GM21515 (cell line): ENCODE measurements around the gene RRP8.

Source experiments
- ATAC-seq: cut with Tn5 transposase; IDR thresholded peaks from one replicate; pipeline ENCODE4 v1.9.1; 2021; ENCODE audit not compliant: unreplicated experiment

RRP8 gene

DNA sequence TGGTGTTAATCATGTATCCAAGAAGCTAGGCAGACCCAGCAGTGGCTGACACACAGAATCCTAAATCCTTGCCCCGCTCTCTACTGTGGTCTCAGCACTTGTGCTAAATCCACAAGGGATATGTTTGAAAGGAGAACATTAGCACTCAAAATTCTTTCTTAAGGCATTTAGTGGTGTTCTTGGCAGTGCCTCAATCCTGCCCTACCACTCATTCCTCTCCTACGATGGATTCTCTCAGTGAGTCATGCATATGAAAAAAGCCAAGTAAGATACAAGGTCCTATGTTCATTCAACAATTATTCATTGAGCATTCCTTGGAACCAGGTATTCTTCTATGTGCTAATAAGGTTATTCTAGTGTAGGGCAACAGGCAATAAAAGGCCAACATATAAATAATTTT lies 31.2 kb downstream of the RRP8 start:
- ATAC-seq, result no peak

DNA sequence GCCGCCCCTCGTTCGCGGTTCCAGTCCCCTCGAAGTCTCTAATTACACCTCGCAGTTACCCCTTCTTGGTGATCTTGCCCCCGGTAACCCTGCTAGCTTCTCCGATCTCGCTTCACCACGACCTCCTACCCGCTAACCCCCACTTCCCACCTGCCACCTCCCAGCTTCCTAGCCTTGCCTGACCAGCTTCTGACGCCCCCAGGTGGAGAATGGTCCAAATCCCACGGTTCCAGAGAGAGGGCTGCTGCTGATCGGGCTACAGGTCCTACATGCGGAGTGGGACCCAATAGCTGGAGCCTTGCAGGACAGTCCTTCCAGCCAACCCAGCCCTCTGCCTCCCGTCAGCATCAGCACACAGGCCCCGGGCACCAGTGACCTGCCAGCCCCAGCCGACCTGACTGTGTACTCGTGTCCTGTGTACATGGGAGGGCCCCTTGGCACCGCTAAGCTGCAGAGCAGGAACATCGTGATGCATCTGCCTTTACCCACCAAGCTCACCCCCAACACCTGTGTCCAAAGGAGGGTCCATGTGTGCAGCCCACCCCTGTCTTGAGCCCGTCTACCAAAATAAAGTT lies 31.9 kb downstream of the RRP8 start:
- no peak for ATAC-seq

DNA sequence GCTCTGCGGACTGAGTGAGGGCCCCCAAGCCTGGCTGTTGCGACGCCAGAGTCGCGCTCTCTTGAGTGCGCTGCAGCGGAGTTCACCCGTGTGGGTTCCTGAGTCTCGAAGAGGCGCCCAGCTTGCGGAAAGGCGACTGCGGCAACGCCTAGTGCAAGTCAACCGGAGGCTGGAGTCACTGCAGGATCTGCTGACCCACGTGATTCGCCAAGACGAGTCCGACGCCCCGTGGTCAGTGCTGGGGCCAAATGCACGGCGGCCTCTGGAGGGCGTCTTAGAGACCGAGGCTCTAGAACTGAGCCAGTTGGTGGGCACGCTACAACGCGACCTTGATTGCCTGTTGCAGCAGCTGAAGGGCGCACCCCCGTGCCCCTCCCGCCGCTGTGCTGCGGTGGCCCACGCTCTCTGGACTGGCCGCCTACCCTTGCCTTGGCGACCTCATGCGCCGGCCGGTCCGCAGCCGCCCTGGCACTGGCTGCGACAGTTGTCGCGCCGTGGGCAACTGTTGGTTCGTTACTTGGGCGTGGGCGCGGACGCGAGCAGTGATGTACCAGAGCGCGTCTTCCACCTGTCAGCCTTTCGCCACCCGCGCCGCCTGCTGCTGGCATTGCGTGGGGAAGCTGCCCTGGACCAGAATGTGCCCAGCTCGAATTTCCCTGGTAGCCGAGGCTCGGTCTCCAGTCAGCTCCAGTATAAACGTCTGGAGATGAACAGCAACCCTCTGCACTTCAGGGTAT lies 32.6 kb downstream of the RRP8 start:
- no peak for ATAC-seq

DNA sequence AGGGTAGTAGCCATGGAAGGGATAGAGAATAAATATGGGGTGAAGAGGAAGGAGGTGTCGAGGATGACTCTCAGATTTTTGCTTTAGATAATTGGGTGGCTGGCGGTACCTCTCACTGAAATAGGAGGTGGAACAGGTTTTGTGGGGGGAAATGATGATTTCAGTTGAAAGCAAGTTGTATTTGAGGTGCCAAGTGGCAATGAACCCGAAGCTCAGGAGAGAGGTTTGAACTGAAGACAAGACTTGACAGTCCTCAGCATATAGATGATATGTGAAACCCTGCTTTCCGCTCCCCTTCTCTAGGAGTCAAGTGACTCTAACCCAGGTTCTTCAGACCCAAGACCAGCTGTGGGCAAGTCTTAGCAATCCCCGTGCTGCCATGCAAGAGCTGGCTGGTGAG lies 33.7 kb downstream of the RRP8 start:
- ATAC-seq, result no peak

DNA sequence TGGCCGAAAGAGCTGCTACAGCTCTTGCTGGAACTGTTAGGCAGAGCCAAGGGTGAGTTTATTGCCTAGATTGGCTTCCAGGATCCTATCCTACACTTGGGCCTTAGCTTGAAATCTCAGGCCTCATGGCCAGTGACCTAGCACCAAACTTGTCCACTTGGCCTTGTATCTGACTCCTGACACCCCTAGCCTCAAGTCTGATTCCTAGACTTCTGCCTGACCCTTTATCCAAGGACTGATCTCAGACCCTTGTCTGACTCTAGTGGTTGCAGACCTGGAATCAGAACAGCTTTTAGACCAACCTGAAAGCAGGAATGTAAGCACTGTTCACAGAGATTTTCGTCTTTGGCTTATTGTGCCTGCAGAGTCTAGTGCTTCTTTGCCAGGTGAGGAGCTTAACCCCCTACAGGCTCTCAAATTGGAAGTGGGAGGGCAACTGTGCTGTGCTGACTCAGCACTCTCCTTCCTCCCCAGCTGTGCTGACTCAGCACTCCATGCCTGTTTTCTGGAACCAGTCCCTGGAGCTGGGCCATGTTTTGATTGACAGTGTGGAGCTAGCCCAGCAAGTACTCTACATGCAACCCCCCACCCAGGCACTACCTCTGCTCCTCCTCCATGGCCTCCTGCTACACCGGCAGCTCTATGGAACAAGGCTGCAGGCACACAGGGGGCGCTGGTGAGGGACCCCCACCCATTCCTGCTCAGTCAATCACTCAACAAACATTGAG lies 35.1 kb downstream of the RRP8 start:
- no peak for ATAC-seq

DNA sequence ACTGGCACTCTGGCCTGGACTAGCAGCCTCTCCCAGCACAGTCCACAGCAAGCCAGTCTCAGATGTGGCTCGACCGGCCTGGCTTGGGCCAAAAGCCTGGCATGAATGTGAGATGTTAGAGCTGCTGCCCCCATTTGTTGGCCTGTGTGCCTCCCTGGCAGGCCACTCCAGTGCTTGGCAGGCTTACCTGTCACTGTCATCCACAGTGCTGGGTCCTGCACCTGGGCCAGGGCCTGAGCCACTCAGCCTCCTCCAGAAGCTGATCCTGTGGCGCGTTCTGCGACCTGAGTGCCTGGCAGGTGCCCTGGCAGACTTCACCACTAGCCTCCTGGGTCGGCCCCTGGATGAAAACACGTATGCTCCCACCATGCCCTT lies 36.1 kb downstream of the RRP8 start:
- ATAC-seq, result no peak

DNA sequence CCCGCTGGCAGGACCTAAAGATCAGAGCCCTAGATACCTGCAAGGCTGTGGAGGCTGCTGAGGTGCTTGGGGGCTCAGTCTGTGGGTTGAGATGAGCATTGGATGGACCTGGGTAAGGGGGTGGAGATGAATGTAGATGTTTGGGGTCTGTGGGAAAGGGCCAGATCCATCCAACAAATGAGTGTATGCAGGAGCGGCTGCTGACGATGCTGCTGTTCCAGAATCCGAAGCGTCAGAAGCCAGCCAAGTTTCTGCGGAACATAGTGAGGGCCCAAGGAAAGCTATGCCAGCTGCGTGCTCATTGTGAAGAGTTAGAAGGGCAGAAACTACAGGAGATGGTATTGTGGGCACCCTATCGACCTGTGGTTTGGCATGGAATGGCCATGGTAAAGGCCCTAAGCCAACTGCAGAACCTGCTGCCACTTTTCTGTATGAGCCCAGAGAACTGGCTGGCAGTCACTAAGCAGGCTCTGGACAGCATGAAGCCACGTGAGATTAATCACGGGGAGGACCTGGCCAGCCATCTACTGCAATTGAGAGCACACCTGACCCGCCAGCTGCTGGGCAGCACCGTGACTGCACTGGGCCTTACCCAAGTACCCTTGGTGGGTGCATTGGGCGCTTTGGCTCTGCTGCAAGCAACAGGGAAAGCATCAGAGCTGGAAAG lies 36.6 kb downstream of the RRP8 start:
- ATAC-seq, result no peak

DNA sequence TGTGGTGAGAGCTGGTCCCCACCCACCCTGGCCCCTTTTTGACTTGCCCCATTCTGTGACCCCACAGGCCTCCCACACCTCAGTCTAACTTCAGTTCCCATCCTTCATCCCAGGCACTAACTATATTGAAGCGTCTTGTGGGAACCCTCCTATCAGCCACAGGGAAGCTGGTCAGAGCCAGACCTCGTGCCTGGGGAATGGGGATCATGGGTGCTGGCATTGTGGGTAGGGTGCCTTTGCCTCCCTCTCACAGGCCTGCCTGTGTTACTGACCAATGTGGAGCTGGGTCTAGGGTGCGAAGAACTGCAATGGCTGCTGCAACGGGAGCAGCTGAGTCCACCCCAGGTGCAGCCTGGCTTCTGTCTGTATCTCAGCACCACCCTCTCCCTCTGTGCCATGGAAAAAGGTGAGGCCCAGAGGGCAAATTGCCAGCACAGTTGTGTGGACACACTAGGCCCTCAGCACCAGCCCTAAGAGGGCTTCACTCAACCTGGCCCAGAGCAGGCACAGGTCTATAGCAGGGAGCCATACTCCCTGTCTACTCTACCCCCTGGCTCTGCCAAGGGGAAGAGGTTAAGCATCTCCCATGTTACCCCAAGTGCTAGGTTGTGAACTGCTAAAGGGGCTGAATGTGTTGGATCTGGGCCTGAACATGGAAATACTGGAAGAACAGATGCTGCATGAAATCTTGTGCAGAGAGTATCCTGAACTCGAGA lies 37.3 kb downstream of the RRP8 start:
- ATAC-seq, result no peak

DNA sequence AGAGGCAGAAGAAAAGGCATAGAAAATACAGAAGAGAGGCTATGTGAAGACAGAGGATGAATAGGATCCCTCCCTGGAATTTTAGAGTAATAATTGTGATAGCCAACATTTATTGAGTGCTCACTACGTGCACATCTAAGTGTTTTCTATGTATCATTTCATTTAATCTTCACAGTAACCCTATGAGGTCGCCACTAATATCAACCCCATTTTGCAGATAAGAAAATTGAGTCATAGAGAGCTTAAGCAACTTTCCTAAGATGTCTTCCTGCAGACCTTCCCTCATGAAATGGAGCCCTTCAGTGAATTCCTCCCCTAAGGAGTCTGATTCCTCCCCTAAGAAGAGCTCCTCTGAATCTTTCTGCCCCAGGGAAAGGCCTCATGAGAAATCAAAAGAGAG lies 38.1 kb downstream of the RRP8 start:
- ATAC-seq, result no peak

DNA sequence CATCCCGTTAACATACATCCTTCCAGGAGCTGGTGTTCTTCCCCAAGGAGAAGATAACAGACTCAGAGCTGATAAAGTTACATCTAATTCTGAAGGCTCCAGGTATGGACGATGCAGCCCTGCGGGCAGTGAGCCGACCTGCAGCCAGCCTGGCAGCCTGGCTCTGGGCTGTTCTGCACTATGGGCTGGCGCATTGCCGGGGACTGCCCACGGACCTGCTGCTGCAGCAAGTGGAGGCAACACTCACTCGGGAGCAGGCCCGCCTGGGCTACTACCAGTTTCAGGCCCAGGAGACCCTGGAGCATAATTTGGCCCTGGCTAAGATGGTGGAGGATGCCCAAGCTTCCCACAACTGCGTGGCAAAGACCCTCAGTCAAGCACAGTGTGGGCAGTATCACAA lies 39.7 kb downstream of the RRP8 start:
- no peak for ATAC-seq

DNA sequence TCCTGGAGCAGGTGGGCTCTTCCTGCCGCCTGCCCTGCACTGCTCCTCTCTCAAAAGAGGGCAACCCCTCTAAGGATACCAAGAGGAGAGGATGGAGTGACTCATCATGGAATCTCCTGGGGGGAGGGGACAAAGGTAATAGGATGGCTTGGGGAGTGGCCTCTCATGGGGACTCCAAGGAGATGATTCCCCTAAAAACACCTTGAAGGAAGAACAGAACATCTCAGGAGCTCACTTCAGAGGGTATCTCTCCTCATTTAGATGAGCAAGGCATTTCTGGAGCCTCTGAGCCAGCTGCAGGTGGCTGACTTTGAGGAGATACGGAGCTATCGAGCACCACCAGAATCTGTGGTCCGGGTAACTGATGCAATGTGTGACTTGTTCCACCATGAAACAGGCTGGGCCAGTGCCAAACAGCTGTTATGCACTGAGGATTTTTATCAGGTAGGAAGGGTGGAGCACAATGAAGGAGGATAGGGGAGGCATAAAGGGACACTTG lies 40.2 kb downstream of the RRP8 start:
- ATAC-seq, result no peak

DNA sequence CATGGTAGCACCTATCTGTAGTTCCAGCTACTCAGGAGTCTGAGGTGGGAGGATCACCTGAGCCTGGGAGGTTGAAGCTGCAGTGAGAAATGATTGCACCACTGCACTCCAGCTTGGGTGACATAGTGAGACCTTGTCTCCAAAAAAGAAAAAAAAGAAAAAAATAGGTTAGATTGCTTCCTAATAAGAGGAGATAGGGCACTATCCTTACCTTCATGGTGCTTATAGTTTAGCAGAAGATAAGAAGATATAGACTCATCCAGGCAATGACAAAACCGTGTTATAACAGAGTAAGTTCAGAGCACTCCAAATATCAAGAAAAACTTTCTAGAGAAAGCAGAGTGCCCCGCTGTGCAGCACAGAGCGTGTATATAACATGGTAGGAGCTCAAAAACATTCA lies 42.1 kb downstream of the RRP8 start:
- no peak for ATAC-seq

DNA sequence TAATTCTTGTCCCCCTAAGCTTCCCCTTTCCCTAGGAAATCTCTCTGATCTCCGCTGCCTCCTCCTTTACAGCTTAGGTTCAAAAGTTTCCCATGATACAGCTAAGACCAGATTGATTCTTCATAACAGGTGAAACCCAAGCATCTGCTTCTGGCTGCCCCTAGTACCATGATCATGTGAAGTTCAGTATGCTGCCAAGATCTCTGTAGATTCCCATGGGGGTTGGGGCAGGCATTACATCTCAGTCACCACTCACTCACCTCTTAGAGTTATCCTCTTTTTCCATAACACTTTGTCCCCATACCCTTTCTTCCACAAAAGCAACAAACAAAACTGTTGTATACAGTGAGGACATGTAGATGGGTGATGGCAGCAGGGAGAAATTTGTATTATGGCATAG lies 44.0 kb downstream of the RRP8 start:
- no peak for ATAC-seq

DNA sequence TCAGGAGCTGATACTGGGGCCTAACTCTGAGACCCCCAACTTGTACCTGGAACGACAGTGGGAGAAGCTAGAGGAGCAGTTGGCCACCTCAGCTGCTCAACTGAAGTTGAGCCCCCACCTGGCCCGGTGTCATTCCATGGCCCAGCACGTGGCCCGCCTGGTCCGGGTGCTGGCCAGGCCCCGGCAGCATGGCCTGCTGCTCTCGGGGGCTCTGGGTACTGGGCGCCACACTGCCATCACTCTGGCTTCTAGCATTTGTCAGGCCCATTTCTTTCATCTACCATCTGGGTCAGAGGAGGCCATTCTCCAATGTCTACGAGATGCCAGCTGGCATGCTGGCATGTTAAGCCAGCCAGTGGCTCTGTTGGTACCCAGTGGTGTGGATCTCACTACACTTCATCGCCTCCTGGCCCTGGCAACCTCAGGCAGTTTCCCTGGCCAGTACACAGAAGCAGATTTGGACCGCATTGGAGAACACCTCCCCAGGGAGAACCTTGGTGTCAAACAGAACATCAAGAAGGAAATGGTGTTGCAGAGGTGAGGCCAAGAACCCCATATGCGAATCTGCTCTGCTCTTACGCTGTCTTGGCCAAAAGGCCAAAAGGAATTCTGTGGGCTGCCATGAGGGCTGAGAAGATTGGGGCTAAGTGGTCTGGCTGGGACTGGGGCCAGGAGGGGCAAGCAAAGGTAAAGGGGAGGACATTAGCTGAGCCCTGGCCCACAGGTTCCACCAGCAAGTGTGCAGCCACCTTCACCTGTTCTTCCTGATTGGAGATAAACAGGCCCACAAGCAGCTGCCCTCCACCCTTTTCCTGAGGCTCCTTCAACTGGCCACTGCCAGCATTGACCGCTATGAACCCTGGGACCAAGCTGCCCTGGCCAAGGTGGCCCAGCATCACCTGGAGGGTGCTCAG lies 45.4 kb downstream of the RRP8 start:
- ATAC-seq, result no peak

DNA sequence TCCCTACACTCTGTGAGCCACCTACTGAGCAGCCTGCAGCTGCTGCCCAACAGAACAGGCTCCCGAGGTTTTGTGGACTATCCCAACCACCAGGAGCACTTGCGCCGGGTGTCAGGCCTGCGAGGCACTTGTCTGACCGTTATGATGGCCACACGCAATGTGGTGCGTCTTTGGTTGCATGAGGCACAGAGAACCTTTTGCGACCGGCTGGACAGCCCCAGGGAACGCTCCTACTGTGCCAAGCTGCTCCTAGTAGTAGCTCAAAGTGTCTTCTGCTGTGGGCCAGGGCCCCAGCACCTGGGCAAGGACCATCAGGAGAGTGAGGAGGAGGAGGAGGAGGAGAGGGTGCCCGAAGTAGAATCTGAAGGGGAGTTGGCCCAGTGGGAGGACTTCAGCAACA lies 46.4 kb downstream of the RRP8 start:
- no peak for ATAC-seq

DNA sequence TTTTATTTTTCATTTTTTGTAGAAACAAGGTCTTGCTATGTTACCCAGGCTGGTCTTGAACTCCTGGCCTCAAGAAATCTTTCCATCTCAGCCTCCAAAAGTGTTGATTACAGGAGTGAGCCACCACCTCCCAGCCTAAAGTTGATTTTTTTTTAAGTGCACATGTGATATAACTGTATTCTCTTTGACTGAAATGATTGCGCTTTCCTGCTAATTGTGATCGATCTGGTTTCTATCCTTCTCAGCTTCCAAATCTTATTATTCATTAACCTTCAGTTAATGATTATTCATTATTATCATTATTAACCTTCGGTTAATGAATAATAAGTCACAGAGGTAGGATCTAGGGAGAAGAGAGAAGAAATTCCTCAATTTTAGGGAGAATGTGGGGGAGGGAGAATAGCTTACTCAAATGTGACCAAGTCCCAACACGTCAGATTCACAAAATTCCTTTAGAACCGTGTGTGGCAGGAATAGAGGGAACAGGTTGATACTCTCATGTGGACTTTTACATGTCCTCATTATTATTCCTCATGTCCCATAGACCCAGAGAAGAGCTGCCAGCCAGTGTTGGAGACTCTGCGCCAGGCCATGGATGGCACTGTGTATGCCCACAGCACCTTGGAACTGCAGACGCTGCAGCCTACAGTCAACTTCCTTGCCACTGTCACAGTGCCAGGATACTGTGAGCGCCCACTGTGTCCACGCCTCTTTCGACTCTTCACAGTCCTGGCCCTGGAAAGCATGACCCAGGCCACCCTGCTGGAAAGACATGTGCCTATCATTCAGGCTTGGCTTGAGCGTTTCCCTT lies 47.1 kb downstream of the RRP8 start:
- ATAC-seq, result no peak

DNA sequence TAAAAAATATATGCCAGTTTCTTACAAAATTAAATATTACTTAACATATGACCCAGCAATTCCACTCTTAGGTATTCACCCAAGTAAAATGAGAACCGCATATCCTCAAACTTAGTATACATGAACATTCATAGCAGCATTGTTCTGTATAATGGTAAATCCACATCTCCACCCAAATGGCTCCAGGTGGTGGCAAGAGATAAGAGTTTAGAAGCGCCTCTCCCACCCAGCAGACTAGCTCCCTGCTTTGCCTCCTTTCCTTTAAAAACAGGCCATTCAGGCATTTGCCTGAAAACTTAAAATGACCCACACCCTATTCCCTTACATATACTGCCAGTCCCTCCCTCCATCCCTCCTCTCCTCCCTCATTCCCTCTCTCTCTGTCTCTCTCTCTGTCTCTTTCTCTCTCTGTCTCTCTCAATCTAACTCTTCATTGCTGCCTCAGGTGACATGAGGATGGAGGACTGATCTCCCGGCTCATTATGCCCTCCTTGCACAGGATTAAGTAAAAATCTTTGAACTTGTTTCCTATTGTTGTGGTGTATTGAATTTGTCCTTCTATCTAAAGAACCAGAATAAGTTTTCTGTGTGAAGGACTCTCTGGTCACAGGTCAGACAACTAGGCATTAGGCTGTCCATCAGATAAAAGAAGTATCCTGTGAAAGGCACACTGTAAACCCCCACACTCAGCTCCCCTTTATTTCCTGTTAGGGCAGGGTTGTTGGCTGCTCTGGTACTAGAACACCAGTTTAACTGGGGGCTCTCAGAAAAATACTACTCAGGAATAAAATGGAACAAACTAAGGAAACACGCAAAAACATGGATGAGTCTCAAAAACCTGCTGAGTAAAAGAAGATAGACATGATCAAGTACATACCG lies 48.3 kb downstream of the RRP8 start:
- no peak for ATAC-seq

DNA sequence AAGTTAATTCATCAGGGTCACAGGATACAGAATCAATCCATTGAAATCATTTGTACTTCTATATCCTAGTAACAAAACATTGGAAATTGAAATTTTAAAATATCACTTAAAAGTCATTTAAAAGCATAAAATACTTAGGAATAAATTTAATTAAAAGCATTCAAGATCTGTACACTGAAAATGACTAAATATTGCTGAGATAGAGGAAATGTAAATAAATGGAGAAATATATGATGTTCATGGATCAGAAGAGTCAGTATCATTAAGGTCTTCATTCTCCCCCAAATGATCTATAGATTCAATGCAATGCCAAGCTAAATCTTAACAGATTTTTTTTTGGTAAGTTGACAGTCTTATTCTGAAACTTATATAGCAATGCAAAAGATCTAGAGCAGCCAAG lies 49.8 kb downstream of the RRP8 start:
- ATAC-seq, result no peak
